Gastrocnemius medialis (tissue), 4 donors: ENCODE results near the gene DVL1. TPM values are rescaled to one million over a fixed set of nuclear protein-coding genes. Genes with fewer than 3 reads are reported as not detected.

ENCODE experiments used
- ATAC-seq, 2 donors: fragments of 150-250 bp; one replicate each; pipeline ENCODE4 v1.9.1; 2016
- DNase-seq, 2 donors: peaks; one replicate each; pipeline ENCODE4 v3.0.0-alpha.2; 2019
- H3K27ac ChIP-seq, 4 donors: fragments of 200-600 bp; sonication (generic); 1 replicate in 1 of 4; 2 replicates in 3 of 4; pipeline ENCODE4 v1.5.1; 2016 to 2018; ENCODE audit warnings: mild to moderate bottlenecking in 2 of 4, moderate library complexity in 1 of 4
- H3K27me3 ChIP-seq, 3 donors: fragments of 200-600 bp; sonication (generic) in 2 of 3; 1 replicate in 1 of 3; 2 replicates in 2 of 3; pipeline versions ENCODE4 v1.5.1 to v1.6.0; 2016 to 2019; ENCODE audit warnings: mild to moderate bottlenecking in 1 of 3, moderate library complexity in 1 of 3
- H3K36me3 ChIP-seq, 2 donors: fragments of 200-600 bp; sonication (generic) in 1 of 2; one replicate each; pipeline ENCODE4 v1.5.1; 2017 to 2018
- H3K4me1 ChIP-seq, 2 donors: fragments of 200-600 bp; sonication (generic) in 1 of 2; one replicate each; pipeline ENCODE4 v1.5.1; 2016 to 2017; ENCODE audit warnings: mild to moderate bottlenecking in 2 of 2
- H3K4me3 ChIP-seq, 4 donors: fragments of 200-600 bp; sonication (generic) in 3 of 4; 1 replicate in 1 of 4; 2 replicates in 3 of 4; pipeline ENCODE4 v1.5.1; 2016 to 2019; ENCODE audit warnings: mild to moderate bottlenecking in 2 of 4
- H3K9me3 ChIP-seq, 3 donors: fragments of 200-600 bp; sonication (generic) in 2 of 3; 1 replicate in 1 of 3; 2 replicates in 2 of 3; pipeline ENCODE4 v1.5.1; 2016 to 2019
- CTCF ChIP-seq, 5 experiments: fragments of 450-650 bp in 3 of 5; fragments of 200-600 bp in 2 of 5; sonication (generic) in 2 of 5; IDR thresholded peaks in 4 of 5; conservative IDR thresholded peaks in 1 of 5; 1 replicate in 4 of 5; 2 replicates in 1 of 5; pipeline ENCODE4 v1.5.1; 2016 to 2019; ENCODE audit warnings: antibody characterized with exemption in 5 of 5, mild to moderate bottlenecking in 3 of 5, moderate library complexity in 3 of 5
- POLR2A ChIP-seq, 2 donors: fragments of 450-650 bp; IDR thresholded peaks; one replicate each; pipeline ENCODE4 v1.6.1; 2017; ENCODE audit warnings: antibody characterized with exemption in 2 of 2, mild to moderate bottlenecking in 2 of 2, moderate library complexity in 2 of 2
- in situ Hi-C, 4 donors: fragments of 200-750 bp; cut with MboI; loops; one replicate each; pipeline versions ENCODE4 v1.15.0 to v1.8.0; 2017; ENCODE audit warnings: low sequenced_read_pairs in 4 of 4
- intact Hi-C: fragments of 100-400 bp; cut with DNase I; formaldehyde crosslinking; loops from one replicate; pipeline ENCODE4 v1.15.1; 2023; ENCODE audit warnings: low total_unique reads
- microRNA-seq, 2 donors: library from miRNA; unstranded; fragments of <30 nt; microRNA quantifications; one replicate each; pipeline ENCODE4, GENCODE V29; 2016; ENCODE audit warnings: borderline replicate concordance in 2 of 2
- total RNA-seq, 4 donors: library from RNA; depleted of rRNA; stranded (reverse); fragments of >200 nt; gene quantifications; one replicate each; pipeline versions ENCODE4 v1.1.0 to v1.2.3, GENCODE V29; 2016

Gene DVL1
- total RNA-seq, 4 donors from 2014 or later = 196 to 311 (median 258) TPM

GRCh38 chr1:1286313-1287261 is 62.6 kb downstream of the DVL1 start:
- Histone ChIP-seq H3K4me1 (peaks cover 0 to 4% of the 10 kb centered on the region in 2 donors), H3K36me3 (no peaks in the 10 kb centered on the region), H3K4me3 (no peak overlapping the region), H3K9me3 (no peaks in the 10 kb centered on the region), H3K27ac (no peak overlapping the region), H3K27me3 (peaks cover 15 to 34% (median 24%) of the 10 kb centered on the region in 3 donors)
- no peak for ATAC-seq
- no peak for DNase-seq
- intact Hi-C loops = no loop called here
- TF ChIP-seq CTCF (IDR thresholded peaks at IDR 0.05 in 4 of 5, conservative IDR thresholded peaks at IDR 0.05 in 1 of 5) = no peak
- TF ChIP-seq POLR2A (IDR thresholded peaks at IDR 0.05) = no peak
- in situ Hi-C loops = no loop called here

GRCh38 chr1:1285611-1286311 is 63.5 kb downstream of the DVL1 start:
- peaks cover 15 to 34% (median 24%) of the 10 kb centered on the region in 3 donors for H3K27me3 ChIP-seq
- in situ Hi-C loops = no loop called here
- H3K36me3 ChIP-seq = no peaks in the 10 kb centered on the region
- no peak overlapping the region for H3K27ac ChIP-seq
- no peak overlapping the region for H3K4me3 ChIP-seq
- DNase-seq (no peak), ATAC-seq (no peak)
- no peak for TF ChIP-seq POLR2A (IDR thresholded peaks at IDR 0.05)
- no peak for TF ChIP-seq CTCF (IDR thresholded peaks at IDR 0.05 in 4 of 5, conservative IDR thresholded peaks at IDR 0.05 in 1 of 5)
- intact Hi-C loops = no loop called here
- peaks cover 0 to 6% of the 10 kb centered on the region in 2 donors for H3K4me1 ChIP-seq
- no peaks in the 10 kb centered on the region for H3K9me3 ChIP-seq

Small RNAs within 50 kb of the gene (microRNA-seq; reads per million reads assigned to microRNA genes)
- gene MIR6726 (0 to 1.7 reads per million in 2 donors), gene MIR6727 (0 to 1.2 reads per million in 2 donors), gene MIR6808 (0 reads per million in 2 donors)

Other genes starting within 250 kb of the DVL1 start
- 1 to 10 TPM; 2.8 to 6.4 (median 5.3) TPM for gene C1orf159, start 233.3 kb downstream of the DVL1 start, total RNA-seq
- under 1 TPM in 2 of 4 donors, not detected in 2; 0.13 to 0.16 TPM for gene TTLL10, start 175.5 kb downstream of the DVL1 start, total RNA-seq
- gene TNFRSF18, start 142.8 kb downstream of the DVL1 start, total RNA-seq = not detected
- gene TNFRSF4, start 135.3 kb downstream of the DVL1 start, total RNA-seq = 1 to 10 TPM in 1 of 4 donors, under 1 TPM in 2, not detected in 1; 0.42 to 2.1 (median 0.46) TPM
- gene SDF4, start 117.4 kb downstream of the DVL1 start, total RNA-seq = 10 to 100 TPM; 51.0 to 94.2 (median 79.4) TPM
- 10 to 100 TPM in 3 of 4 donors, 1 to 10 TPM in 1; 8.5 to 32.8 (median 20.6) TPM for gene B3GALT6, start 117.2 kb downstream of the DVL1 start, total RNA-seq
- 1 to 10 TPM in 1 of 4 donors, not detected in 3; 2.7 TPM for gene C1QTNF12, start 102.7 kb downstream of the DVL1 start, total RNA-seq
- 10 to 100 TPM; 31.3 to 42.3 (median 38.3) TPM for gene UBE2J2, start 75.6 kb downstream of the DVL1 start, total RNA-seq
- gene SCNN1D, start 69.0 kb downstream of the DVL1 start, total RNA-seq = under 1 TPM in 3 of 4 donors, not detected in 1; 0.19 to 0.91 (median 0.66) TPM
- gene ACAP3, start 41.5 kb downstream of the DVL1 start, total RNA-seq = 10 to 100 TPM; 18.4 to 31.9 (median 25.8) TPM
- gene PUSL1, start 40.8 kb downstream of the DVL1 start, total RNA-seq = 10 to 100 TPM in 2 of 4 donors, 1 to 10 TPM in 2; 6.2 to 13.1 (median 9.5) TPM
- gene INTS11, start 24.8 kb downstream of the DVL1 start, total RNA-seq = 10 to 100 TPM; 74.0 to 94.4 (median 84.7) TPM
- gene CPTP, start 24.6 kb downstream of the DVL1 start, total RNA-seq = 10 to 100 TPM; 22.7 to 64.9 (median 34.0) TPM
- under 1 TPM in 2 of 4 donors, not detected in 2; 0.20 to 0.44 TPM for gene TAS1R3, start 18.1 kb downstream of the DVL1 start, total RNA-seq
- gene MXRA8, start 9.1 kb upstream of the DVL1 start, total RNA-seq = 10 to 100 TPM; 13.9 to 41.9 (median 34.2) TPM
- gene AURKAIP1, start 25.8 kb upstream of the DVL1 start, total RNA-seq = 100 to 1,000 TPM; 165 to 450 (median 234) TPM
- 10 to 100 TPM; 35.0 to 91.1 (median 43.7) TPM for gene CCNL2, start 49.9 kb upstream of the DVL1 start, total RNA-seq
- gene MRPL20, start 57.9 kb upstream of the DVL1 start, total RNA-seq = 100 to 1,000 TPM; 167 to 260 (median 203) TPM
- gene ANKRD65, start 71.9 kb upstream of the DVL1 start, total RNA-seq = 1 to 10 TPM in 3 of 4 donors, under 1 TPM in 1; 0.16 to 1.8 (median 1.3) TPM
- gene VWA1, start 86.3 kb upstream of the DVL1 start, total RNA-seq = 1 to 10 TPM; 2.1 to 8.3 (median 6.0) TPM
- gene ATAD3C, start 100.3 kb upstream of the DVL1 start, total RNA-seq = under 1 TPM in 1 of 4 donors, not detected in 3; 0.07 TPM
- gene ATAD3B, start 122.3 kb upstream of the DVL1 start, total RNA-seq = 1 to 10 TPM; 3.5 to 7.1 (median 5.9) TPM
- gene ATAD3A, start 162.7 kb upstream of the DVL1 start, total RNA-seq = 10 to 100 TPM; 22.9 to 47.9 (median 35.6) TPM
- gene TMEM240, start 191.2 kb upstream of the DVL1 start, total RNA-seq = 1 to 10 TPM in 3 of 4 donors, not detected in 1; 1.1 to 2.0 (median 1.9) TPM
- gene SSU72, start 225.4 kb upstream of the DVL1 start, total RNA-seq = 100 to 1,000 TPM; 141 to 235 (median 208) TPM